GM21515 (cell line): ENCODE data around the gene MED25.
A peak's percentile ranks its signal among the peaks of the same experiment; 100 is the strongest.
"Not testable (repeated sequence)": the region's sequence is repeated elsewhere in the genome, so short reads cannot be mapped to it uniquely, and the experiment has no call there.

Source experiments
- ATAC-seq: cut with Tn5 transposase; IDR thresholded peaks from one replicate; pipeline ENCODE4 v1.9.1; 2021; ENCODE audit not compliant: unreplicated experiment

Gene MED25

GRCh38 chr19:49812997-49813861, 4.9 kb upstream of the MED25 start, which contains the start of gene FUZ:
FUZ (minus strand) TSS chr19:49813292; CDS start chr19:49813106, 186 bp downstream.
- ATAC-seq, result peak; percentile 47

- no peak for ATAC-seq
Measured at GRCh38 chr19:49814010-49814409, 4.1 kb upstream of the MED25 start.

GRCh38 chr19:49816590-49816989, 1.5 kb upstream of the MED25 start:
- no peak for ATAC-seq

GRCh38 chr19:49818649-49819370, 721 bp downstream of the MED25 start:
- no peak for ATAC-seq

- not testable (repeated sequence) for ATAC-seq
Measured at GRCh38 chr19:49819452-49820115, 1.5 kb downstream of the MED25 start.

GRCh38 chr19:49820125-49820524, 2.0 kb downstream of the MED25 start:
- ATAC-seq, result no peak

GRCh38 chr19:49823472-49823871, 5.4 kb downstream of the MED25 start:
- ATAC-seq, result no peak

GRCh38 chr19:49824662-49825061, 6.6 kb downstream of the MED25 start:
- no peak for ATAC-seq

GRCh38 chr19:49827034-49827433, 8.9 kb downstream of the MED25 start:
- ATAC-seq, result no peak

- no peak for ATAC-seq
Measured at GRCh38 chr19:49829200-49829599, 11.1 kb downstream of the MED25 start.

GRCh38 chr19:49829721-49830120, 11.6 kb downstream of the MED25 start:
- ATAC-seq, result no peak

GRCh38 chr19:49830766-49831165, 12.7 kb downstream of the MED25 start:
- no peak for ATAC-seq

- no peak for ATAC-seq
Measured at GRCh38 chr19:49831592-49831991, 13.5 kb downstream of the MED25 start.

- ATAC-seq, result no peak
Measured at GRCh38 chr19:49832556-49832955, 14.5 kb downstream of the MED25 start.

- ATAC-seq, result no peak
Measured at GRCh38 chr19:49833599-49833998, 15.5 kb downstream of the MED25 start.

- ATAC-seq, result no peak
Measured at GRCh38 chr19:49835562-49835961, 17.5 kb downstream of the MED25 start.

- ATAC-seq, result no peak
Measured at GRCh38 chr19:49836176-49837008, 18.3 kb downstream of the MED25 start.

GRCh38 chr19:49837009-49837310, 18.9 kb downstream of the MED25 start:
- no peak for ATAC-seq

- ATAC-seq, result no peak
Measured at GRCh38 chr19:49837425-49837824, 19.3 kb downstream of the MED25 start.

- ATAC-seq, result no peak
Measured at GRCh38 chr19:49838885-49839588, 20.9 kb downstream of the MED25 start.
